Lower leg skin (tissue), 4 donors: Measurements from ENCODE around the gene POLD3. TPM values are rescaled to one million over a fixed set of nuclear protein-coding genes. Genes with fewer than 3 reads are reported as not detected.

Source experiments
- DNase-seq, 2 donors: peaks; one replicate each; pipeline ENCODE4 v3.0.0-alpha.2; 2019; ENCODE audit warnings: low spot score in 2 of 2
- H3K4me3 ChIP-seq: fragments of 200-600 bp; sonication (generic); 2 replicates; pipeline ENCODE4 v1.5.1; 2017; ENCODE audit warnings: mild to moderate bottlenecking, low read depth; ENCODE audit not compliant: poor library complexity, severe bottlenecking
- POLR2A ChIP-seq, 2 donors: fragments of 450-650 bp; IDR thresholded peaks; one replicate each; pipeline ENCODE4 v1.6.1; 2016 to 2017; ENCODE audit warnings: antibody characterized with exemption in 2 of 2, mild to moderate bottlenecking in 1 of 2, moderate library complexity in 1 of 2
- WGBS, 2 donors: methylation state at CpG; one replicate each; pipeline ENCODE4 v1.1.5; 2018; 5-methylcytosine and 5-hydroxymethylcytosine counted together
- intact Hi-C: fragments of 100-400 bp; cut with DNase I; formaldehyde crosslinking; loops from one replicate; pipeline ENCODE4 v1.15.0; 2023; ENCODE audit warnings: low total_unique reads
- total RNA-seq, 4 donors: library from RNA; depleted of rRNA; stranded (reverse); fragments of >200 nt; gene quantifications; one replicate each; pipeline ENCODE4 v1.1.0, GENCODE V29; 2016
- TF ChIP-seq, protein P1 (sequence below), 3 donors: fragments of 450-650 bp; IDR thresholded peaks; one replicate each; pipeline ENCODE4 v1.5.1; 2016; ENCODE audit warnings: antibody characterized with exemption in 3 of 3, mild to moderate bottlenecking in 3 of 3, moderate library complexity in 2 of 3

POLD3 gene
- total RNA-seq, 4 donors from 2014 or later: 7.0 to 18.8 (median 9.4) TPM

DNA sequence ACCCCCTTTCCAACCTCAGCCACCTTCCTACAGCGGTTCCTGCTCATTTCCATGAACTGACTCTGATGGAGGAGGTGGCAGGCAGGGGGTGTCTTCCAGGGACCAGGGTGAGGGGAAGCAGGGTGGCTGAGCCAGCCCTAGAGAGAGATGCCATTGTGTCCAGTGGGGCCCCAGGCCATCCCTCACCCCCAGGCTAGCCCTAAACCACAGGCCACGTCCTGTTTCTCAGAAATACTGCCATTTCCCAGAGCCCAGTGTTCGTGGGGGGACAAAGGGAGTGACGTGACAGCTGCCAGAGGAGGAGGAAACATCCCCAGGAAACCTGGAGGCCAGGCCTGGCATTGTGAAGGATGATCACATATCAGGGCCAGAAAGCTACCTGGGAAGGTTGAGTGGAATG lies 99.4 kb downstream of the POLD3 start:
- DNase-seq: no peak
- TF ChIP-seq, protein P1, sequence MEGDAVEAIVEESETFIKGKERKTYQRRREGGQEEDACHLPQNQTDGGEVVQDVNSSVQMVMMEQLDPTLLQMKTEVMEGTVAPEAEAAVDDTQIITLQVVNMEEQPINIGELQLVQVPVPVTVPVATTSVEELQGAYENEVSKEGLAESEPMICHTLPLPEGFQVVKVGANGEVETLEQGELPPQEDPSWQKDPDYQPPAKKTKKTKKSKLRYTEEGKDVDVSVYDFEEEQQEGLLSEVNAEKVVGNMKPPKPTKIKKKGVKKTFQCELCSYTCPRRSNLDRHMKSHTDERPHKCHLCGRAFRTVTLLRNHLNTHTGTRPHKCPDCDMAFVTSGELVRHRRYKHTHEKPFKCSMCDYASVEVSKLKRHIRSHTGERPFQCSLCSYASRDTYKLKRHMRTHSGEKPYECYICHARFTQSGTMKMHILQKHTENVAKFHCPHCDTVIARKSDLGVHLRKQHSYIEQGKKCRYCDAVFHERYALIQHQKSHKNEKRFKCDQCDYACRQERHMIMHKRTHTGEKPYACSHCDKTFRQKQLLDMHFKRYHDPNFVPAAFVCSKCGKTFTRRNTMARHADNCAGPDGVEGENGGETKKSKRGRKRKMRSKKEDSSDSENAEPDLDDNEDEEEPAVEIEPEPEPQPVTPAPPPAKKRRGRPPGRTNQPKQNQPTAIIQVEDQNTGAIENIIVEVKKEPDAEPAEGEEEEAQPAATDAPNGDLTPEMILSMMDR (IDR thresholded peaks at IDR 0.05): no peak
- no peak for TF ChIP-seq POLR2A (IDR thresholded peaks at IDR 0.05)
- no peak overlapping the region for H3K4me3 ChIP-seq
- WGBS, 2 donors: 67 to 73% methylated on average over 4 of the region's 4 CpGs
- intact Hi-C loops: no loop called here

Other genes starting within 250 kb of the POLD3 start
- gene PGM2L1, start 194.1 kb upstream of the POLD3 start, total RNA-seq: 1 to 10 TPM; 1.0 to 1.8 (median 1.2) TPM
- gene KCNE3, start 125.0 kb upstream of the POLD3 start, total RNA-seq: 1 to 10 TPM in 2 of 4 donors, under 1 TPM in 1, not detected in 1; 0.08 to 2.0 (median 1.9) TPM
- 10 to 100 TPM in 1 of 4 donors, 1 to 10 TPM in 3; 4.0 to 10.9 (median 8.1) TPM for gene LIPT2, start 98.9 kb upstream of the POLD3 start, total RNA-seq
- gene CHRDL2, start 138.8 kb downstream of the POLD3 start, total RNA-seq: not detected
- 10 to 100 TPM; 17.5 to 23.6 (median 21.6) TPM for gene RNF169, start 156.3 kb downstream of the POLD3 start, total RNA-seq